ENCODE data around the gene GAN. TPM values are rescaled to one million over a fixed set of nuclear protein-coding genes. Genes with fewer than 3 reads are reported as not detected.
"Not testable (repeated sequence)": the region's sequence is repeated elsewhere in the genome, so short reads cannot be mapped to it uniquely, and the experiment has no call there.

Gene GAN
- total RNA-seq, 1 experiment from 2014 or later, result 25.4 TPM

DNA sequence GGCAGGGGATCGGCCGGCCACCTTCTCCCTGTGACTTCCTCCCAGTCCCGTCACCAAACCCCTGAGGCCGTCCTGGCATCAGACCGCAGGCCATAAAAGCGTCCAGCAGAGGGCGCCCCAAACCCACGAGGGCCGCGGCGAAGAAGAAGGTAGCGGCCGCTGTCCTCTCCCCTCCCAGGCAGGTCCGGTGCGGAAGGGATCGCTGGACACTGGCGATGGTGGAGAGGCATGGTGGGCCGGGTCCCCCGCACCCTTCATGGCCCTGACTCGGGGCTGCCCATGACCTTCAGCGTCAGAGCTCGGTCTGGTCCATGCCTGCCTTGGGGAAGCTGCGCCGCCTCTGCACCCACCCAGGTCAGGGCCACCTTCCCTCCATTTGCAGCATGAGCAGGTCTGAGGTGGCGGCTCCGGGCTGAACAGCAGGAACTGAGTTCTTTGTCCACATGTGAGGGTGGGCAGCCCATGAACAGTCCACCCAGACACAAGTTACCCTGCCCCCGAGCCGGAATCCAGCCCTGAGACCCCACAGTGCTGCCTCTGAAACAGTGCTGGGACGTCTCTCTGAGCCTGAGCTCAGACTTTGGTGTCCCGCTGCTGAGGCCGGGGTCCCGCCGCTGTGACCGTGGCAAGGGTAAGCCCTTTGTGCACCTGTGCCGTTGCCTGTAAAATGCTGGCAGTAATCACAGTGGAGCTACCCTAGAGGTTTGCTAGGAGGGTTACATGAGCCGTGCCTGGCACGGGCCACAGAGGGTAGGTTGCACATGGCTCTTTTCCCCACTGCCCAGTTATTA lies 89.0 kb downstream of the GAN start:
- Mint-ChIP-seq H3K4me1 (no peaks in the 10 kb centered on the region), H3K27ac (no peak overlapping the region), H3K4me3 (peak overlapping the region; percentile 35), H3K9me3 (peaks cover 15% of the 10 kb centered on the region), H3K27me3 (ENCODE audit: low read depth) (peaks cover 6% of the 10 kb centered on the region), H3K36me3 (0 out of 2 replicates have a peak, but pooled peaks cover 4% of the 10 kb centered on the region)
- TF ChIP-seq MYBL2 (CRISPR knock-in tag; IDR thresholded peaks at IDR 0.05) (no peak), GRHL2 (CRISPR knock-in tag; IDR thresholded peaks at IDR 0.05; ENCODE audit: insufficient replicate concordance, severe bottlenecking) (no peak), CREB1 (CRISPR knock-in tag; IDR thresholded peaks at IDR 0.05) (no peak), OVOL2 (CRISPR knock-in tag; IDR thresholded peaks at IDR 0.05; ENCODE audit: borderline replicate concordance) (no peak), HMGA2 (CRISPR knock-in tag; IDR thresholded peaks at IDR 0.05) (no peak), JAZF1 (CRISPR knock-in tag; IDR thresholded peaks at IDR 0.05) (no peak), NR2C2 (CRISPR knock-in tag; IDR thresholded peaks at IDR 0.05) (no peak), ZNF219 (CRISPR knock-in tag; IDR thresholded peaks at IDR 0.05; ENCODE audit: borderline replicate concordance) (no peak), ZNF416 (CRISPR knock-in tag; IDR thresholded peaks at IDR 0.05) (no peak), FOXP1 (CRISPR knock-in tag; IDR thresholded peaks at IDR 0.05; ENCODE audit: borderline replicate concordance) (peak; percentile 54; the same call in 1 of the 2 replicates), RELA (CRISPR knock-in tag; IDR thresholded peaks at IDR 0.05; ENCODE audit: borderline replicate concordance) (no peak), ZNF671 (CRISPR knock-in tag; IDR thresholded peaks at IDR 0.05) (no peak)
- TF ChIP-seq, protein P1, sequence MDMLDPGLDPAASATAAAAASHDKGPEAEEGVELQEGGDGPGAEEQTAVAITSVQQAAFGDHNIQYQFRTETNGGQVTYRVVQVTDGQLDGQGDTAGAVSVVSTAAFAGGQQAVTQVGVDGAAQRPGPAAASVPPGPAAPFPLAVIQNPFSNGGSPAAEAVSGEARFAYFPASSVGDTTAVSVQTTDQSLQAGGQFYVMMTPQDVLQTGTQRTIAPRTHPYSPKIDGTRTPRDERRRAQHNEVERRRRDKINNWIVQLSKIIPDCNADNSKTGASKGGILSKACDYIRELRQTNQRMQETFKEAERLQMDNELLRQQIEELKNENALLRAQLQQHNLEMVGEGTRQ (CRISPR knock-in tag; IDR thresholded peaks at IDR 0.05), result no peak
- TF ChIP-seq, protein P2, sequence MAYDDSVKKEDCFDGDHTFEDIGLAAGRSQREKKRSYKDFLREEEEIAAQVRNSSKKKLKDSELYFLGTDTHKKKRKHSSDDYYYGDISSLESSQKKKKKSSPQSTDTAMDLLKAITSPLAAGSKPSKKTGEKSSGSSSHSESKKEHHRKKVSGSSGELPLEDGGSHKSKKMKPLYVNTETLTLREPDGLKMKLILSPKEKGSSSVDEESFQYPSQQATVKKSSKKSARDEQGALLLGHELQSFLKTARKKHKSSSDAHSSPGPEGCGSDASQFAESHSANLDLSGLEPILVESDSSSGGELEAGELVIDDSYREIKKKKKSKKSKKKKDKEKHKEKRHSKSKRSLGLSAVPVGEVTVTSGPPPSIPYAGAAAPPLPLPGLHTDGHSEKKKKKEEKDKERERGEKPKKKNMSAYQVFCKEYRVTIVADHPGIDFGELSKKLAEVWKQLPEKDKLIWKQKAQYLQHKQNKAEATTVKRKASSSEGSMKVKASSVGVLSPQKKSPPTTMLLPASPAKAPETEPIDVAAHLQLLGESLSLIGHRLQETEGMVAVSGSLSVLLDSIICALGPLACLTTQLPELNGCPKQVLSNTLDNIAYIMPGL (CRISPR knock-in tag; IDR thresholded peaks at IDR 0.05), result peak; percentile 85
- TF ChIP-seq, protein P3, sequence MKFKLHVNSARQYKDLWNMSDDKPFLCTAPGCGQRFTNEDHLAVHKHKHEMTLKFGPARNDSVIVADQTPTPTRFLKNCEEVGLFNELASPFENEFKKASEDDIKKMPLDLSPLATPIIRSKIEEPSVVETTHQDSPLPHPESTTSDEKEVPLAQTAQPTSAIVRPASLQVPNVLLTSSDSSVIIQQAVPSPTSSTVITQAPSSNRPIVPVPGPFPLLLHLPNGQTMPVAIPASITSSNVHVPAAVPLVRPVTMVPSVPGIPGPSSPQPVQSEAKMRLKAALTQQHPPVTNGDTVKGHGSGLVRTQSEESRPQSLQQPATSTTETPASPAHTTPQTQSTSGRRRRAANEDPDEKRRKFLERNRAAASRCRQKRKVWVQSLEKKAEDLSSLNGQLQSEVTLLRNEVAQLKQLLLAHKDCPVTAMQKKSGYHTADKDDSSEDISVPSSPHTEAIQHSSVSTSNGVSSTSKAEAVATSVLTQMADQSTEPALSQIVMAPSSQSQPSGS (CRISPR knock-in tag; IDR thresholded peaks at IDR 0.05; ENCODE audit: borderline replicate concordance, low read depth), result no peak
- TF ChIP-seq, protein P4, sequence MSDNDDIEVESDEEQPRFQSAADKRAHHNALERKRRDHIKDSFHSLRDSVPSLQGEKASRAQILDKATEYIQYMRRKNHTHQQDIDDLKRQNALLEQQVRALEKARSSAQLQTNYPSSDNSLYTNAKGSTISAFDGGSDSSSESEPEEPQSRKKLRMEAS (CRISPR knock-in tag; IDR thresholded peaks at IDR 0.05), result peak; percentile 43; the same call in 1 of the 2 replicates
- TF ChIP-seq, protein P5, sequence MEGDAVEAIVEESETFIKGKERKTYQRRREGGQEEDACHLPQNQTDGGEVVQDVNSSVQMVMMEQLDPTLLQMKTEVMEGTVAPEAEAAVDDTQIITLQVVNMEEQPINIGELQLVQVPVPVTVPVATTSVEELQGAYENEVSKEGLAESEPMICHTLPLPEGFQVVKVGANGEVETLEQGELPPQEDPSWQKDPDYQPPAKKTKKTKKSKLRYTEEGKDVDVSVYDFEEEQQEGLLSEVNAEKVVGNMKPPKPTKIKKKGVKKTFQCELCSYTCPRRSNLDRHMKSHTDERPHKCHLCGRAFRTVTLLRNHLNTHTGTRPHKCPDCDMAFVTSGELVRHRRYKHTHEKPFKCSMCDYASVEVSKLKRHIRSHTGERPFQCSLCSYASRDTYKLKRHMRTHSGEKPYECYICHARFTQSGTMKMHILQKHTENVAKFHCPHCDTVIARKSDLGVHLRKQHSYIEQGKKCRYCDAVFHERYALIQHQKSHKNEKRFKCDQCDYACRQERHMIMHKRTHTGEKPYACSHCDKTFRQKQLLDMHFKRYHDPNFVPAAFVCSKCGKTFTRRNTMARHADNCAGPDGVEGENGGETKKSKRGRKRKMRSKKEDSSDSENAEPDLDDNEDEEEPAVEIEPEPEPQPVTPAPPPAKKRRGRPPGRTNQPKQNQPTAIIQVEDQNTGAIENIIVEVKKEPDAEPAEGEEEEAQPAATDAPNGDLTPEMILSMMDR (IDR thresholded peaks at IDR 0.05), result peak; percentile 96
- DNase-seq (ENCODE audit: low spot score), result peak; percentile 94
- peak; percentile 85 for ATAC-seq
- POLR2A ChIA-PET, result interaction anchor here (0.5 to 0.6 kb wide), 2 partner anchors 201 to 337 kb away, joined by 3 to 7 read pairs; no protein-coding TSS in a partner anchor
- CTCF ChIA-PET, result interaction anchor here (0.6 to 2.6 kb wide), 26 partner anchors 9 to 337 kb away, joined by 3 to 19 read pairs (median 4); no protein-coding TSS in a partner anchor

DNA sequence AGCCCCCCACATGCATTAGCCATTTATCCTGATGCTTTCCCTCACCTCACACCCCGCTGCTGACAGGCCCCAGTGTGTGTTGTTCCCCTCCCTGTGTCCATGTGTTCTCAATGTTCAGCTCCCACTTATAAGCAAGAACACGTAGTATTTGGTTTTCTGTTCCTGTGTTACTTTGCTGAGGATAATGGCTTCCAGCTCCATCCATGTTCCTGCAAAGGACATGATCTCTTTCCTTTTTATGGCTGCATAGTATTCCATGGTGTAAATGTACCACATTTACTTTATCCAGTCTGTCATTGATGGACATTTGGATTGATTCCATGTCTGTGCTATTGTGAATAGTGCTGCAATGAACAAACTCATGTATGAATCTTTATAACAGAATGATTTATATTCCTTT lies 90.2 kb downstream of the GAN start:
- DNase-seq (ENCODE audit: low spot score); POLR2A ChIA-PET; H3K9me3 Mint-ChIP-seq; H3K27me3 Mint-ChIP-seq (ENCODE audit: low read depth); H3K4me1 Mint-ChIP-seq; ATAC-seq; H3K4me3 Mint-ChIP-seq; H3K27ac Mint-ChIP-seq; H3K36me3 Mint-ChIP-seq: not testable (repeated sequence)
- CTCF ChIA-PET, result interaction anchor here (1.1 to 2.6 kb wide), 7 partner anchors 82 to 333 kb away, joined by 3 to 19 read pairs (median 6); no protein-coding TSS in a partner anchor
